DND-41 (cell line): ENCODE measurements around the gene FAM50B.

Experiments
- ATAC-seq: fragments of 200-7000 bp; cut with Tn5 transposase; 3 replicates; pipeline ENCODE4 v1.9.1; 2021; ENCODE audit warnings: low read depth; ENCODE audit not compliant: insufficient read depth
- DNase-seq: peaks from one replicate; pipeline ENCODE4 v3.0.0-alpha.2; 2020
- H2AFZ ChIP-seq: 2 replicates; pipeline ENCODE4 v1.6.0; 2012; ENCODE audit warnings: low read depth, low read length
- H3K27ac ChIP-seq: 2 replicates; pipeline ENCODE4 v1.5.1; 2012; ENCODE audit warnings: low read length, inconsistent platforms
- H3K27me3 ChIP-seq: fragments of 200-600 bp; sonication (generic); 2 replicates; pipeline ENCODE4 v1.6.0; 2012; ENCODE audit warnings: low read length, mild to moderate bottlenecking, inconsistent platforms; ENCODE audit not compliant: insufficient read depth, poor library complexity
- H3K36me3 ChIP-seq: 2 replicates; pipeline ENCODE4 v1.5.1; 2012; ENCODE audit warnings: low read length, inconsistent platforms; ENCODE audit not compliant: insufficient read depth
- H3K4me1 ChIP-seq: 2 replicates; pipeline ENCODE4 v1.5.1; 2012; ENCODE audit warnings: mild to moderate bottlenecking, low read length; ENCODE audit not compliant: insufficient read depth
- H3K4me2 ChIP-seq: 2 replicates; pipeline ENCODE4 v1.6.0; 2012; ENCODE audit warnings: mild to moderate bottlenecking, moderate library complexity, low read length, inconsistent platforms; ENCODE audit not compliant: insufficient read depth
- H3K4me3 ChIP-seq, 2 experiments: fragments of 200-600 bp in 1 of 2; shearing (Covaris generic) in 1 of 2; 2 replicates each; pipeline ENCODE4 v1.5.1; 2012 to 2016; ENCODE audit warnings: inconsistent platforms in 2 of 2, low read length in 2 of 2, mild to moderate bottlenecking in 2 of 2, low read depth in 1 of 2, moderate library complexity in 1 of 2
- H3K79me2 ChIP-seq: 2 replicates; pipeline ENCODE4 v1.6.0; 2012; ENCODE audit warnings: low read length, inconsistent platforms; ENCODE audit not compliant: insufficient read depth
- H3K9ac ChIP-seq: 2 replicates; pipeline ENCODE4 v1.6.0; 2012; ENCODE audit warnings: low read depth, mild to moderate bottlenecking, inconsistent platforms, low read length, moderate library complexity
- H3K9me3 ChIP-seq: 2 replicates; pipeline ENCODE4 v1.5.1; 2012; ENCODE audit warnings: low read length, moderate library complexity, mild to moderate bottlenecking, inconsistent platforms; ENCODE audit not compliant: insufficient read depth, severe bottlenecking
- H4K20me1 ChIP-seq: 2 replicates; pipeline ENCODE4 v1.6.0; 2012; ENCODE audit warnings: low read length; ENCODE audit not compliant: insufficient read depth
- CTCF ChIP-seq: IDR thresholded peaks from 2 replicates; pipeline ENCODE4 v1.5.1; 2012; ENCODE audit warnings: borderline replicate concordance, low read length, moderate library complexity, mild to moderate bottlenecking; ENCODE audit not compliant: poor library complexity, severe bottlenecking; ENCODE audit errors: extremely low read depth
- EZH2 ChIP-seq: IDR thresholded peaks from 3 replicates; pipeline ENCODE4 v1.6.1; 2012; ENCODE audit warnings: borderline replicate concordance, low read depth, mild to moderate bottlenecking, moderate library complexity, low read length, inconsistent platforms; ENCODE audit not compliant: severe bottlenecking

The FAM50B gene

GRCh38 chr6:3891883-3892282, 42.7 kb downstream of the FAM50B start:
- H3K9me3 ChIP-seq, result no peaks in the 10 kb centered on the region
- no peak for TF ChIP-seq CTCF
- no peak for TF ChIP-seq EZH2

GRCh38 chr6:3892603-3893002, 43.4 kb downstream of the FAM50B start:
- Histone ChIP-seq H3K9me3 (no peaks in the 10 kb centered on the region), H3K27me3 (peaks cover 10% of the 10 kb centered on the region), H3K9ac (no peak overlapping the region), H3K79me2 (no peaks in the 10 kb centered on the region), H3K4me1 (no peaks in the 10 kb centered on the region), H2AFZ (no peak overlapping the region), H3K4me3 (no peak overlapping the region), H3K4me2 (no peak overlapping the region), H4K20me1 (no peaks in the 10 kb centered on the region), H3K27ac (no peak overlapping the region), H3K36me3 (no peaks in the 10 kb centered on the region)
- TF ChIP-seq CTCF (no peak), EZH2 (no peak)
- ATAC-seq (no peak), DNase-seq (no peak)

More at GRCh38 chr6:3891883-3892282, 42.7 kb downstream of the FAM50B start:
- Histone ChIP-seq H3K9ac (no peak overlapping the region), H3K79me2 (no peaks in the 10 kb centered on the region), H3K4me3 (no peak overlapping the region), H3K4me1 (no peaks in the 10 kb centered on the region), H3K27ac (no peak overlapping the region), H4K20me1 (no peaks in the 10 kb centered on the region), H3K4me2 (no peak overlapping the region), H3K27me3 (peaks cover 12% of the 10 kb centered on the region), H2AFZ (no peak overlapping the region), H3K36me3 (no peaks in the 10 kb centered on the region)
- no peak for ATAC-seq
- no peak for DNase-seq

DNA sequence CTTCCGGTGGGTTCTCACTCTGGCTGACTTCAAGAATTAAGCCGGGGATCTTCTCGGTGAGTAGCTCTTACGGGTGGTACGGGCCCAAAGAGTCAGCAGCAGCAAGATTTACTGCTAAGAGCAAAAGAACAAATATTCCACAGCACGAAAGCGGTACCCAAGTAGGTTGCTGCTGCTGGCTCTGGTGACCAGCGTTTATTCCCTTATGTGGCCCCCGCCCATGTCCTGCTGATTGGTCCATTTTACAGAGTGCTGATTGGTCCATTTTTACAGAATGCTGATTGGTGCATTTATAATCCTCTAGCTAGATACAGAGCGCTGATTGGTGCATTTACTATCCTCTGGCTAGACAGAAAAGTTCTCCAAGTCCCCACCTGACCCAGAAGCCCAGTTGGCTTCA, 44.3 kb downstream of the FAM50B start:
- Histone ChIP-seq H3K36me3 (no peaks in the 10 kb centered on the region), H3K4me1 (no peaks in the 10 kb centered on the region), H3K9ac (no peak overlapping the region), H3K4me2 (no peak overlapping the region), H3K27ac (no peak overlapping the region), H4K20me1 (no peaks in the 10 kb centered on the region), H3K79me2 (no peaks in the 10 kb centered on the region), H2AFZ (no peak overlapping the region), H3K9me3 (no peaks in the 10 kb centered on the region), H3K4me3 (no peak overlapping the region), H3K27me3 (peaks cover 4% of the 10 kb centered on the region)
- DNase-seq, result no peak
- ATAC-seq, result no peak
- TF ChIP-seq EZH2, result no peak
- no peak for TF ChIP-seq CTCF

DNA sequence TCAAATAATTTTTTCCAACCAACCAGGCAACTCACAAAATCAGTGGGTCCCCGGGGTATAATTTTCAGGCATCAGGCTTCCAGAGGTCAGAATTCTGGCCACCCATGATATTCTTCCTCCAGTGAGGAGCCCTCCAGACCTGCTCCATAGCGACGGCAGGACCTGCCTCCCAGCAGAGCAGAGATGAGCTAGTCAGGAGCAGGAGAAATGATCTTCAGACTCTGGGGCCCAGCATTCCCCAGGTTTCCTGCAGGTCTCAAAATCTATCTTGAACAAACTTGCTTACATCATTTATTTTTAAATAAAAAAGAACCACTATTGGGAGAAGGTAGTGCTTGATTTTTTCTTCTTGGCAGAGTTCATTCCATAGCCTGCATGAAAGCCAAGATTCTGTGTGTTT, 44.7 kb downstream of the FAM50B start:
- H3K4me3 ChIP-seq, result no peak overlapping the region
- no peaks in the 10 kb centered on the region for H3K79me2 ChIP-seq
- H3K36me3 ChIP-seq, result no peaks in the 10 kb centered on the region
- DNase-seq, result no peak
- no peaks in the 10 kb centered on the region for H4K20me1 ChIP-seq
- no peak overlapping the region for H3K4me2 ChIP-seq
- H3K4me1 ChIP-seq, result no peaks in the 10 kb centered on the region
- TF ChIP-seq CTCF (no peak), EZH2 (no peak)
- no peak overlapping the region for H3K9ac ChIP-seq
- no peak overlapping the region for H3K27ac ChIP-seq
- no peak overlapping the region for H2AFZ ChIP-seq
- ATAC-seq, result no peak
- H3K9me3 ChIP-seq, result no peaks in the 10 kb centered on the region
- H3K27me3 ChIP-seq, result peaks cover 2% of the 10 kb centered on the region
